Karpas-422 (cell line): Measurements from ENCODE around the gene KRTAP6-3. TPM values are rescaled to one million over a fixed set of nuclear protein-coding genes. Genes with fewer than 3 reads are reported as not detected.

ENCODE experiments used
- DNase-seq: peaks from one replicate; pipeline ENCODE4 v3.0.0-alpha.2; 2015
- H2AFZ ChIP-seq: fragments of 200-600 bp; sonication (generic); 2 replicates; pipeline ENCODE4 v1.6.1; 2014; ENCODE audit warnings: antibody characterized with exemption, low read length, mixed read lengths
- H3K27ac ChIP-seq: fragments of 200-600 bp; sonication (generic); 2 replicates; pipeline ENCODE4 v1.5.1; 2014; ENCODE audit warnings: mild to moderate bottlenecking, low read length, moderate library complexity
- H3K27me3 ChIP-seq: fragments of 200-600 bp; sonication (generic); 2 replicates; pipeline ENCODE4 v1.6.1; 2014; ENCODE audit warnings: low read length, mixed read lengths
- H3K36me3 ChIP-seq: fragments of 200-600 bp; sonication (generic); 2 replicates; pipeline ENCODE4 v1.6.1; 2014; ENCODE audit warnings: low read length, mixed read lengths; ENCODE audit not compliant: insufficient read depth
- H3K4me1 ChIP-seq: fragments of 200-600 bp; sonication (generic); 2 replicates; pipeline ENCODE4 v1.6.1; 2014; ENCODE audit warnings: mild to moderate bottlenecking, low read length, mixed read lengths
- H3K4me2 ChIP-seq: fragments of 200-600 bp; sonication (generic); 2 replicates; pipeline ENCODE4 v1.6.1; 2014; ENCODE audit warnings: low read length, low read depth, mild to moderate bottlenecking; ENCODE audit not compliant: poor library complexity, severe bottlenecking
- H3K4me3 ChIP-seq: fragments of 200-600 bp; sonication (generic); 2 replicates; pipeline ENCODE4 v1.5.1; 2014; ENCODE audit warnings: mild to moderate bottlenecking, antibody characterized with exemption, low read length, mixed read lengths
- H3K79me2 ChIP-seq: fragments of 200-600 bp; sonication (generic); 2 replicates; pipeline ENCODE4 v1.6.1; 2014; ENCODE audit warnings: mild to moderate bottlenecking, low read length, mixed read lengths
- H3K9ac ChIP-seq: fragments of 200-600 bp; sonication (generic); 2 replicates; pipeline ENCODE4 v1.6.0; 2014; ENCODE audit warnings: low read length
- H3K9me2 ChIP-seq: fragments of 200-600 bp; sonication (generic), shearing (Covaris generic); replicated peaks from 2 replicates; pipeline ENCODE4 v1.6.0; 2014; ENCODE audit warnings: mild to moderate bottlenecking, low read length, moderate library complexity; ENCODE audit not compliant: insufficient read depth
- H3K9me3 ChIP-seq: fragments of 300-700, 200-600 bp; sonication (generic); 2 replicates; pipeline ENCODE4 v1.6.1; 2014; ENCODE audit warnings: low read length, mixed read lengths
- H4K20me1 ChIP-seq: fragments of 200-600 bp; sonication (generic); 2 replicates; pipeline ENCODE4 v1.6.1; 2014; ENCODE audit warnings: mild to moderate bottlenecking, antibody characterized with exemption, low read length, low read depth; ENCODE audit not compliant: insufficient read depth
- total RNA-seq: library from RNA; depleted of rRNA; stranded (reverse); fragments of >200 nt; shearing (Covaris generic); gene quantifications from 2 replicates; pipeline ENCODE4 v1.2.3, GENCODE V29; 2014; ENCODE audit warnings: low replicate concordance; rRNA removed

Gene KRTAP6-3
- not detected in 2 replicates for total RNA-seq

GRCh38 chr21:30592140-30592539 lies at the start of gene KRTAP6-3:
TSS of gene KRTAP6-3 (plus strand) at chr21:30592440. CDS start at chr21:30592446, 6 bp downstream.
- no peak within 1 kb of the TSS for H3K4me2 ChIP-seq
- H3K9ac ChIP-seq: no peak within 1 kb of the TSS

GRCh38 chr21:30552782-30553181 lies 39.5 kb upstream of the KRTAP6-3 start:
- no peak overlapping the region for H3K9ac ChIP-seq
- H3K4me2 ChIP-seq: no peak overlapping the region
- no peaks in the 10 kb centered on the region for H3K36me3 ChIP-seq
- no peak overlapping the region for H3K27ac ChIP-seq
- no peak overlapping the region for H3K4me3 ChIP-seq
- H3K9me2 ChIP-seq: no peaks in the 10 kb centered on the region
- no peaks in the 10 kb centered on the region for H4K20me1 ChIP-seq
- no peak overlapping the region for H2AFZ ChIP-seq
- H3K9me3 ChIP-seq: peaks cover 7% of the 10 kb centered on the region; the same call in 1 of the 2 replicates
- H3K79me2 ChIP-seq: no peaks in the 10 kb centered on the region
- no peaks in the 10 kb centered on the region for H3K4me1 ChIP-seq
- no peak for DNase-seq
- H3K27me3 ChIP-seq: no peaks in the 10 kb centered on the region

More at GRCh38 chr21:30592140-30592539, at the start of gene KRTAP6-3:
- H3K27me3 ChIP-seq: no peaks in the 10 kb centered on the region
- H3K27ac ChIP-seq: no peak within 1 kb of the TSS
- H3K4me3 ChIP-seq: no peak within 1 kb of the TSS
- no peaks in the 10 kb centered on the region for H3K4me1 ChIP-seq
- H3K36me3 ChIP-seq: no peaks in the 10 kb centered on the region
- no peak within 1 kb of the TSS for H2AFZ ChIP-seq
- H3K9me2 ChIP-seq: no peaks in the 10 kb centered on the region
- H4K20me1 ChIP-seq: no peaks in the 10 kb centered on the region
- no peak for DNase-seq
- H3K79me2 ChIP-seq: no peaks in the 10 kb centered on the region
- H3K9me3 ChIP-seq: peaks cover 19% of the 10 kb centered on the region

GRCh38 chr21:30555095-30555494 lies 37.1 kb upstream of the KRTAP6-3 start:
- Histone ChIP-seq H3K27me3 (no peaks in the 10 kb centered on the region), H3K36me3 (no peaks in the 10 kb centered on the region), H3K4me3 (no peak overlapping the region), H4K20me1 (no peaks in the 10 kb centered on the region), H3K4me2 (no peak overlapping the region), H3K9me3 (peaks cover 11% of the 10 kb centered on the region; the same call in 1 of the 2 replicates), H3K9ac (no peak overlapping the region), H3K4me1 (no peaks in the 10 kb centered on the region), H3K9me2 (no peaks in the 10 kb centered on the region), H2AFZ (no peak overlapping the region), H3K79me2 (no peaks in the 10 kb centered on the region), H3K27ac (no peak overlapping the region)
- DNase-seq: no peak

- Histone ChIP-seq H3K4me1 (no peaks in the 10 kb centered on the region), H3K9me2 (no peaks in the 10 kb centered on the region), H3K27ac (no peak within 1 kb of the TSS), H2AFZ (no peak within 1 kb of the TSS), H3K4me2 (no peak within 1 kb of the TSS), H4K20me1 (no peaks in the 10 kb centered on the region), H3K9me3 (peaks cover 14% of the 10 kb centered on the region; the same call in 1 of the 2 replicates), H3K9ac (no peak within 1 kb of the TSS), H3K79me2 (no peaks in the 10 kb centered on the region), H3K36me3 (no peaks in the 10 kb centered on the region), H3K27me3 (no peaks in the 10 kb centered on the region), H3K4me3 (no peak within 1 kb of the TSS)
- DNase-seq: no peak
Observed at GRCh38 chr21:30561264-30561895, 30.9 kb upstream of the KRTAP6-3 start, which contains the start of gene KRTAP19-7. TSS of gene KRTAP19-7 (minus strand) at chr21:30561314. CDS start at chr21:30561289, 25 bp downstream.

GRCh38 chr21:30561957-30562356 lies 30.3 kb upstream of the KRTAP6-3 start:
- no peak for DNase-seq
- Histone ChIP-seq H3K27me3 (no peaks in the 10 kb centered on the region), H3K4me1 (no peaks in the 10 kb centered on the region), H3K36me3 (no peaks in the 10 kb centered on the region), H3K4me3 (no peak overlapping the region), H2AFZ (no peak overlapping the region), H3K9ac (no peak overlapping the region), H3K27ac (no peak overlapping the region), H3K4me2 (no peak overlapping the region), H4K20me1 (no peaks in the 10 kb centered on the region), H3K79me2 (no peaks in the 10 kb centered on the region), H3K9me3 (peaks cover 14% of the 10 kb centered on the region; the same call in 1 of the 2 replicates), H3K9me2 (no peaks in the 10 kb centered on the region)

- Histone ChIP-seq H3K9me2 (no peaks in the 10 kb centered on the region; the same call in 1 of the 2 replicates), H3K27ac (no peak overlapping the region), H3K4me2 (no peak overlapping the region), H3K9ac (no peak overlapping the region), H4K20me1 (no peaks in the 10 kb centered on the region), H3K9me3 (peaks cover 14% of the 10 kb centered on the region; the same call in 1 of the 2 replicates), H3K27me3 (no peaks in the 10 kb centered on the region), H2AFZ (no peak overlapping the region), H3K4me1 (no peaks in the 10 kb centered on the region), H3K79me2 (no peaks in the 10 kb centered on the region), H3K36me3 (no peaks in the 10 kb centered on the region), H3K4me3 (no peak overlapping the region)
- DNase-seq: no peak
Observed at GRCh38 chr21:30563072-30563471, 29.2 kb upstream of the KRTAP6-3 start.

- Histone ChIP-seq H3K4me1 (no peaks in the 10 kb centered on the region), H3K9ac (no peak overlapping the region)
Observed at GRCh38 chr21:30563630-30564029, 28.6 kb upstream of the KRTAP6-3 start.

GRCh38 chr21:30567617-30568016 lies 24.6 kb upstream of the KRTAP6-3 start:
- Histone ChIP-seq H3K36me3 (no peaks in the 10 kb centered on the region), H3K79me2 (no peaks in the 10 kb centered on the region), H2AFZ (no peak overlapping the region), H3K4me3 (no peak overlapping the region), H4K20me1 (no peaks in the 10 kb centered on the region), H3K4me2 (no peak overlapping the region), H3K9me2 (no peaks in the 10 kb centered on the region; the same call in 1 of the 2 replicates), H3K27ac (no peak overlapping the region), H3K9ac (no peak overlapping the region), H3K9me3 (peaks cover 12% of the 10 kb centered on the region; the same call in 1 of the 2 replicates), H3K4me1 (no peaks in the 10 kb centered on the region), H3K27me3 (no peaks in the 10 kb centered on the region)
- DNase-seq: no peak

More at GRCh38 chr21:30563630-30564029, 28.6 kb upstream of the KRTAP6-3 start:
- Histone ChIP-seq H3K4me3 (no peak overlapping the region), H3K79me2 (no peaks in the 10 kb centered on the region), H2AFZ (no peak overlapping the region), H3K36me3 (no peaks in the 10 kb centered on the region), H3K9me3 (peaks cover 14% of the 10 kb centered on the region; the same call in 1 of the 2 replicates), H3K27ac (no peak overlapping the region), H4K20me1 (no peaks in the 10 kb centered on the region), H3K4me2 (no peak overlapping the region), H3K9me2 (no peaks in the 10 kb centered on the region; the same call in 1 of the 2 replicates), H3K27me3 (no peaks in the 10 kb centered on the region)
- DNase-seq: no peak
